HepG2 (cell line): Measurements from ENCODE around the gene AARSD1. TPM values are rescaled to one million over a fixed set of nuclear protein-coding genes. Genes with fewer than 3 reads are reported as not detected.
A peak's percentile ranks its signal among the peaks of the same experiment; 100 is the strongest.

Experiments used
- BRD4 ChIP-seq: sonication (generic); formaldehyde crosslinking; IDR thresholded peaks from 2 replicates; pipeline ENCODE4 v1.4.0; 2020; ENCODE audit warnings: missing genetic modification reagents
- CENPT ChIP-seq: sonication (generic); formaldehyde crosslinking; IDR thresholded peaks from 2 replicates; pipeline ENCODE4 v1.8.0; 2022; ENCODE audit warnings: low read depth, mild to moderate bottlenecking, moderate library complexity, missing genetic modification reagents
- DDIT3 ChIP-seq: sonication (generic); formaldehyde crosslinking; IDR thresholded peaks from 2 replicates; pipeline ENCODE4 v1.4.0; 2020; ENCODE audit warnings: mild to moderate bottlenecking, missing genetic modification reagents
- DMTF1 ChIP-seq: sonication (generic); formaldehyde crosslinking; IDR thresholded peaks from 2 replicates; pipeline ENCODE4 v1.4.0; 2020; ENCODE audit warnings: mild to moderate bottlenecking, missing genetic modification reagents
- GZF1 ChIP-seq: sonication (generic); formaldehyde crosslinking; IDR thresholded peaks from 2 replicates; pipeline ENCODE4 v1.5.1; 2020; ENCODE audit warnings: mild to moderate bottlenecking, missing genetic modification reagents
- HIC2 ChIP-seq: sonication (generic); formaldehyde crosslinking; IDR thresholded peaks from 2 replicates; pipeline ENCODE4 v1.9.0; 2022; ENCODE audit warnings: low read depth, missing genetic modification reagents
- HMG20A ChIP-seq: IDR thresholded peaks from 2 replicates; pipeline ENCODE4 v1.6.1; 2016; ENCODE audit warnings: borderline replicate concordance
- JUN ChIP-seq: sonication (generic); formaldehyde crosslinking; IDR thresholded peaks from 2 replicates; pipeline ENCODE4 v1.4.0; 2020; ENCODE audit warnings: mild to moderate bottlenecking, missing genetic modification reagents
- KDM6A ChIP-seq: IDR thresholded peaks from 2 replicates; pipeline ENCODE4 v1.6.1; 2016; ENCODE audit warnings: low read depth
- MEF2D ChIP-seq: sonication (generic); formaldehyde crosslinking; IDR thresholded peaks from 2 replicates; pipeline ENCODE4 v1.5.1; 2020; ENCODE audit warnings: mild to moderate bottlenecking, missing genetic modification reagents
- MXI1 ChIP-seq: IDR thresholded peaks from 3 replicates; pipeline ENCODE4 v1.6.1; 2012; ENCODE audit warnings: low read depth, low read length, inconsistent platforms, borderline replicate concordance
- NBN ChIP-seq: fragments of 450-650 bp; conservative IDR thresholded peaks from 2 replicates; pipeline ENCODE4 v1.6.1; 2017
- PITX1 ChIP-seq: sonication (generic); formaldehyde crosslinking; IDR thresholded peaks from 2 replicates; pipeline ENCODE4 v1.5.1; 2020; ENCODE audit warnings: mild to moderate bottlenecking, missing genetic modification reagents
- POLR2A ChIP-seq, 2 experiments: IDR thresholded peaks; 2 replicates each; pipeline ENCODE4 v1.6.1; 2011; ENCODE audit warnings: low read depth in 2 of 2, low read length in 2 of 2, mild to moderate bottlenecking in 1 of 2, moderate library complexity in 1 of 2; ENCODE audit not compliant: insufficient read depth in 1 of 2
- REXO4 ChIP-seq: sonication (generic); formaldehyde crosslinking; IDR thresholded peaks from 2 replicates; pipeline ENCODE4 v1.8.0; 2022; ENCODE audit warnings: missing genetic modification reagents, mild to moderate bottlenecking, borderline replicate concordance
- RFXAP ChIP-seq: sonication (generic); formaldehyde crosslinking; IDR thresholded peaks from 2 replicates; pipeline ENCODE4 v1.4.0; 2020; ENCODE audit warnings: missing genetic modification reagents, borderline replicate concordance
- SOX13 ChIP-seq, 3 experiments: fragments of 450-650 bp in 1 of 3; sonication (generic) in 1 of 3; formaldehyde crosslinking in 1 of 3; IDR thresholded peaks in 2 of 3; conservative IDR thresholded peaks in 1 of 3; 2 replicates each; pipeline versions ENCODE4 v1.5.0 to v1.6.1; 2016 to 2020; ENCODE audit warnings: antibody characterized with exemption in 1 of 3, mild to moderate bottlenecking in 1 of 3, missing compliant biosample characterization in 1 of 3, missing genetic modification reagents in 1 of 3, moderate library complexity in 1 of 3
- SP1 ChIP-seq, 2 experiments: fragments of 450-650 bp in 1 of 2; sonication (generic) in 1 of 2; formaldehyde crosslinking in 1 of 2; IDR thresholded peaks; 2 replicates each; pipeline versions ENCODE4 v1.4.0 to v1.6.1; 2016 to 2020; ENCODE audit warnings: missing genetic modification reagents in 1 of 2
- TFAP4 ChIP-seq: sonication (generic); IDR thresholded peaks from 2 replicates; pipeline ENCODE4 v1.6.1; 2016; ENCODE audit warnings: low read depth, borderline replicate concordance
- ZBTB21 ChIP-seq: sonication (generic); formaldehyde crosslinking; IDR thresholded peaks from 2 replicates; pipeline ENCODE4 v1.4.0; 2020; ENCODE audit warnings: missing genetic modification reagents
- ZC3H4 ChIP-seq: sonication (generic); formaldehyde crosslinking; IDR thresholded peaks from 2 replicates; pipeline ENCODE4 v1.4.0; 2020; ENCODE audit warnings: missing genetic modification reagents, borderline replicate concordance
- ZFP90 ChIP-seq: sonication (generic); formaldehyde crosslinking; IDR thresholded peaks from 2 replicates; pipeline ENCODE4 v1.8.0; 2022; ENCODE audit warnings: missing genetic modification reagents, mild to moderate bottlenecking, inconsistent platforms, borderline replicate concordance
- ZIK1 ChIP-seq: sonication (generic); formaldehyde crosslinking; IDR thresholded peaks from 2 replicates; pipeline ENCODE4 v1.5.0; 2020; ENCODE audit warnings: mild to moderate bottlenecking, low read depth, missing genetic modification reagents, borderline replicate concordance
- ZNF382 ChIP-seq: sonication (generic); formaldehyde crosslinking; IDR thresholded peaks from 2 replicates; pipeline ENCODE4 v1.5.0; 2020; ENCODE audit warnings: missing genetic modification reagents, mild to moderate bottlenecking, borderline replicate concordance
- ZZZ3 ChIP-seq: sonication (generic); formaldehyde crosslinking; IDR thresholded peaks from 2 replicates; pipeline ENCODE4 v1.4.0; 2020; ENCODE audit warnings: missing genetic modification reagents, mild to moderate bottlenecking, borderline replicate concordance
- polyA plus RNA-seq, 8 experiments: library from polyadenylated mRNA; depleted of rRNA in 3 of 8; stranded (reverse) in 7 of 8; unstranded in 1 of 8; fragments of >200 nt; fragmentation: Illumina TruSeq in 4 of 8; extraction: Trizol in 4 of 8; gene quantifications; 2 replicates each; pipeline versions ENCODE4 v1.2.1 to v1.2.3, GENCODE V29; 2011 to 2016; ENCODE audit warnings: low read depth in 4 of 8, missing spikeins in 1 of 8, mixed read lengths in 1 of 8; ENCODE audit not compliant: insufficient read depth in 1 of 8
- total RNA-seq, 5 experiments: library from RNA; depleted of rRNA; stranded (reverse); fragments of >200 nt; fragmentation: Illumina TruSeq; extraction: Trizol; gene quantifications; 2 replicates each; pipeline ENCODE4 v1.2.3, GENCODE V29; 2016; ENCODE audit warnings: low read depth in 1 of 5

AARSD1 gene
- total and polyA plus RNA-seq, 2 of the 13 experiments (the other 11 are each of a cell fraction or from before 2014, with no cell fraction given) = 24.7 to 29.3 TPM

- peak; percentile 44; the same call in 1 of the 2 replicates for TF ChIP-seq SOX13 (IDR thresholded peaks at IDR 0.05)
- TF ChIP-seq SOX13 (CRISPR knock-in tag; conservative IDR thresholded peaks at IDR 0.05 in 1 of 2, IDR thresholded peaks at IDR 0.05 in 1 of 2) = peak in 1 of 2 experiments; percentile 87; a peak in 2 of 4 replicates
- TF ChIP-seq ZC3H4 = no peak
- no peak for TF ChIP-seq SP1 (IDR thresholded peaks at IDR 0.05)
- no peak for TF ChIP-seq SP1 (CRISPR knock-in tag; IDR thresholded peaks at IDR 0.05)
- TF ChIP-seq RFXAP = no peak; the same call in 1 of the 2 replicates
- no peak for TF ChIP-seq GZF1 (CRISPR knock-in tag)
- TF ChIP-seq ZBTB21 = peak; percentile 94
- 0 out of 2 replicates have a peak, but pooled peaks have one; percentile 11 for TF ChIP-seq BRD4 (CRISPR knock-in tag)
- TF ChIP-seq HMG20A (CRISPR knock-in tag) = peak; percentile 94
- TF ChIP-seq ZZZ3 (CRISPR knock-in tag) = no peak
- TF ChIP-seq TFAP4 = peak; percentile 59; the same call in 1 of the 2 replicates
- TF ChIP-seq ZIK1 (CRISPR knock-in tag) = peak; percentile 53; the same call in 1 of the 2 replicates
- TF ChIP-seq ZNF382 (CRISPR knock-in tag) = no peak
- TF ChIP-seq PITX1 (CRISPR knock-in tag) = no peak; the same call in 1 of the 2 replicates
- peak; percentile 79; the same call in 1 of the 2 replicates for TF ChIP-seq KDM6A (CRISPR knock-in tag)
- no peak for TF ChIP-seq DMTF1 (CRISPR knock-in tag)
- TF ChIP-seq NBN = no peak
- TF ChIP-seq POLR2A (IDR thresholded peaks at IDR 0.05; ENCODE audit: insufficient read depth in 1 of 2, low read depth in 2 of 2, low read length in 2 of 2) = peak; percentile 43 to 71
- TF ChIP-seq REXO4 = no peak
- TF ChIP-seq ZFP90 (CRISPR knock-in tag) = no peak
- peak; percentile 3; the same call in 1 of the 2 replicates for TF ChIP-seq DDIT3 (CRISPR knock-in tag)
- TF ChIP-seq CENPT (CRISPR knock-in tag) = no peak
- TF ChIP-seq JUN (CRISPR knock-in tag) = 0 out of 2 replicates have a peak, but pooled peaks have one; percentile 54
- peak; percentile 50; the same call in 1 of the 2 replicates for TF ChIP-seq HIC2 (CRISPR knock-in tag)
- no peak; the same call in 2 of the 3 replicates for TF ChIP-seq MXI1
- peak; percentile 55; the same call in 1 of the 2 replicates for TF ChIP-seq MEF2D
These were observed 46.5 kb upstream of the AARSD1 start (continued) for GRCh38 chr17:43010667-43011308.
